ENCODE data around the gene RPL37. TPM values are rescaled to one million over a fixed set of nuclear protein-coding genes. Genes with fewer than 3 reads are reported as not detected.
A peak's percentile ranks its signal among the peaks of the same experiment; 100 is the strongest.
"Not testable (repeated sequence)": the region's sequence is repeated elsewhere in the genome, so short reads cannot be mapped to it uniquely, and the experiment has no call there.

Gene RPL37
- total RNA-seq, 1 donor from 2014 or later, result 721 TPM

GRCh38 chr5:40791715-40792139 is 43.3 kb downstream of the RPL37 start:
- Mint-ChIP-seq H3K27me3 (ENCODE audit: low read depth) (no peaks in the 10 kb centered on the region), H3K4me3 (ENCODE audit: unreplicated experiment) (no peak overlapping the region), H3K27ac (ENCODE audit: unreplicated experiment) (peak overlapping the region; percentile 2), H3K4me1 (ENCODE audit: low read depth) (peaks cover 41% of the 10 kb centered on the region), H3K9me3 (ENCODE audit: low read depth) (peaks cover 7% of the 10 kb centered on the region), H3K36me3 (ENCODE audit: low read depth) (peaks cover 5% of the 10 kb centered on the region)
- TF ChIP-seq CTCF (IDR thresholded peaks at IDR 0.05), result no peak
- DNase-seq (ENCODE audit: low spot score), result no peak

- peaks cover 7% of the 10 kb centered on the region for H3K9me3 Mint-ChIP-seq (ENCODE audit: low read depth)
- peaks cover 6% of the 10 kb centered on the region for H3K36me3 Mint-ChIP-seq (ENCODE audit: low read depth)
- H3K4me3 Mint-ChIP-seq (ENCODE audit: unreplicated experiment), result no peak overlapping the region
- DNase-seq (ENCODE audit: low spot score), result no peak
- H3K4me1 Mint-ChIP-seq (ENCODE audit: low read depth), result peaks cover 34% of the 10 kb centered on the region
- H3K27me3 Mint-ChIP-seq (ENCODE audit: low read depth), result no peaks in the 10 kb centered on the region
- TF ChIP-seq CTCF (IDR thresholded peaks at IDR 0.05), result no peak
- H3K27ac Mint-ChIP-seq (ENCODE audit: unreplicated experiment), result peak overlapping the region; percentile 2
Measured at GRCh38 chr5:40790947-40791593, 44.0 kb downstream of the RPL37 start.

- not testable (repeated sequence) for H3K36me3 Mint-ChIP-seq (ENCODE audit: low read depth); DNase-seq (ENCODE audit: low spot score); H3K9me3 Mint-ChIP-seq (ENCODE audit: low read depth); H3K4me3 Mint-ChIP-seq (ENCODE audit: unreplicated experiment); H3K27me3 Mint-ChIP-seq (ENCODE audit: low read depth)
- Mint-ChIP-seq H3K27ac (ENCODE audit: unreplicated experiment) (peak overlapping the region; percentile 36), H3K4me1 (ENCODE audit: low read depth) (peaks cover 34% of the 10 kb centered on the region)
Measured at GRCh38 chr5:40788941-40789340, 46.1 kb downstream of the RPL37 start.

GRCh38 chr5:40787986-40788385 is 47.0 kb downstream of the RPL37 start:
- H3K4me3 Mint-ChIP-seq (ENCODE audit: unreplicated experiment), result no peak overlapping the region
- H3K4me1 Mint-ChIP-seq (ENCODE audit: low read depth), result peaks cover 29% of the 10 kb centered on the region
- H3K27ac Mint-ChIP-seq (ENCODE audit: unreplicated experiment), result no peak overlapping the region
- peaks cover 6% of the 10 kb centered on the region for H3K36me3 Mint-ChIP-seq (ENCODE audit: low read depth)
- no peaks in the 10 kb centered on the region for H3K27me3 Mint-ChIP-seq (ENCODE audit: low read depth)
- no peak for DNase-seq (ENCODE audit: low spot score)
- no peak for TF ChIP-seq CTCF (IDR thresholded peaks at IDR 0.05)
- H3K9me3 Mint-ChIP-seq (ENCODE audit: low read depth), result peaks cover 7% of the 10 kb centered on the region

GRCh38 chr5:40786664-40787063 is 48.4 kb downstream of the RPL37 start:
- H3K4me1 Mint-ChIP-seq (ENCODE audit: low read depth), result peaks cover 32% of the 10 kb centered on the region
- not testable (repeated sequence) for DNase-seq (ENCODE audit: low spot score); H3K9me3 Mint-ChIP-seq (ENCODE audit: low read depth); H3K27ac Mint-ChIP-seq (ENCODE audit: unreplicated experiment); H3K36me3 Mint-ChIP-seq (ENCODE audit: low read depth); H3K27me3 Mint-ChIP-seq (ENCODE audit: low read depth); H3K4me3 Mint-ChIP-seq (ENCODE audit: unreplicated experiment)

- Mint-ChIP-seq H3K4me1 (ENCODE audit: low read depth) (peaks cover 33% of the 10 kb centered on the region), H3K27me3 (ENCODE audit: low read depth) (no peaks in the 10 kb centered on the region), H3K4me3 (ENCODE audit: unreplicated experiment) (no peak overlapping the region), H3K9me3 (ENCODE audit: low read depth) (peaks cover 7% of the 10 kb centered on the region), H3K36me3 (ENCODE audit: low read depth) (peaks cover 6% of the 10 kb centered on the region), H3K27ac (ENCODE audit: unreplicated experiment) (no peak overlapping the region)
- no peak for TF ChIP-seq CTCF (IDR thresholded peaks at IDR 0.05)
- no peak for DNase-seq (ENCODE audit: low spot score)
Measured at GRCh38 chr5:40784916-40785315, 50.1 kb downstream of the RPL37 start.
